H1 (cell line): ENCODE data around the gene CPLX1. TPM values are rescaled to one million over a fixed set of nuclear protein-coding genes. Genes with fewer than 3 reads are reported as not detected.

Source experiments
- CTCF ChIA-PET: fragments of 300-600 bp; sonication (Branson Sonifier 250); formaldehyde crosslinking; loops from one replicate; lab custom pipeline; 2021; ENCODE audit not compliant: partially characterized antibody; lab: Charles Lee
- POLR2A ChIA-PET: fragments of 300-600 bp; sonication (Branson Sonifier 250); formaldehyde crosslinking; loops from one replicate; lab custom pipeline; 2021; ENCODE audit warnings: inconsistent platforms; ENCODE audit not compliant: partially characterized antibody; lab: Charles Lee
- DNase-seq, 2 experiments: peaks; one replicate each; pipeline versions ENCODE4 v3.0.0 to v3.0.0-alpha.2; 2010 to 2022; ENCODE audit warnings: low spot score in 2 of 2, low read depth in 1 of 2, mixed read lengths in 1 of 2
- FAIRE-seq: peaks from 2 replicates; lab custom pipeline; 2011; peaks lifted over from hg19 to GRCh38; lab: Jason Lieb, UNC
- H2AFZ ChIP-seq: 2 replicates; pipeline ENCODE4 v1.8.1; 2012; ENCODE audit warnings: low read length, inconsistent platforms
- H2AK5ac ChIP-seq: 2 replicates; pipeline ENCODE4 v1.6.1; 2013; ENCODE audit warnings: low read depth, low read length
- H2BK120ac ChIP-seq: replicated peaks from 2 replicates; pipeline ENCODE3; 2013; ENCODE audit warnings: low read depth, low read length, inconsistent platforms
- H2BK12ac ChIP-seq: 2 replicates; pipeline ENCODE4 v1.6.1; 2013; ENCODE audit warnings: low read depth, low read length
- H2BK15ac ChIP-seq: 2 replicates; pipeline ENCODE4 v1.6.1; 2013; ENCODE audit warnings: low read length
- H2BK20ac ChIP-seq: 2 replicates; pipeline ENCODE4 v1.6.1; 2013; ENCODE audit warnings: low read length
- H2BK5ac ChIP-seq: 2 replicates; pipeline ENCODE4 v1.6.1; 2013; ENCODE audit warnings: low read depth, low read length
- H3K14ac ChIP-seq: 2 replicates; pipeline ENCODE4 v1.6.1; 2013; ENCODE audit warnings: inconsistent platforms; ENCODE audit not compliant: insufficient read length
- H3K18ac ChIP-seq: 2 replicates; pipeline ENCODE4 v1.6.1; 2013; ENCODE audit warnings: low read length; ENCODE audit errors: extremely low read depth
- H3K23ac ChIP-seq: 2 replicates; pipeline ENCODE4 v1.6.1; 2013; ENCODE audit warnings: inconsistent platforms; ENCODE audit not compliant: insufficient read length
- H3K23me2 ChIP-seq: 2 replicates; pipeline ENCODE4 v1.6.1; 2013; ENCODE audit warnings: low read depth, low read length
- H3K27ac ChIP-seq: 2 replicates; pipeline ENCODE4 v1.6.1; 2011; ENCODE audit warnings: low read depth, low read length, inconsistent platforms
- H3K27me3 ChIP-seq, 4 experiments: replicated peaks in 1 of 4; 1 replicate in 1 of 4; 2 replicates in 3 of 4; pipeline versions ENCODE4 v1.6.1 to v1.8.1; 2011 to 2013; ENCODE audit warnings: low read length in 3 of 4, mild to moderate bottlenecking in 3 of 4, inconsistent platforms in 2 of 4, mixed read lengths in 2 of 4, moderate library complexity in 1 of 4; ENCODE audit not compliant: control insufficient read depth in 3 of 4, insufficient read depth in 3 of 4; ENCODE audit errors: extremely low read depth in 1 of 4
- H3K36me3 ChIP-seq, 4 experiments: 2 replicates each; pipeline versions ENCODE4 v1.6.1 to v1.8.1; 2011 to 2013; ENCODE audit warnings: mild to moderate bottlenecking in 4 of 4, low read length in 3 of 4, moderate library complexity in 2 of 4, control low read depth in 1 of 4, inconsistent platforms in 1 of 4; ENCODE audit not compliant: insufficient read depth in 4 of 4, control insufficient read depth in 2 of 4
- H3K4ac ChIP-seq: replicated peaks from 2 replicates; pipeline ENCODE3; 2013; ENCODE audit warnings: low read length, low read depth, mixed read lengths, inconsistent platforms; ENCODE audit not compliant: insufficient read length
- H3K4me1 ChIP-seq, 4 experiments: replicated peaks in 1 of 4; 1 replicate in 1 of 4; 2 replicates in 3 of 4; pipeline versions ENCODE4 v1.6.1 to v1.8.1; 2011 to 2013; ENCODE audit warnings: low read length in 3 of 4, inconsistent platforms in 2 of 4, mixed read lengths in 1 of 4; ENCODE audit not compliant: insufficient read depth in 4 of 4, control insufficient read depth in 3 of 4
- H3K4me2 ChIP-seq, 2 experiments: 2 replicates each; pipeline versions ENCODE4 v1.6.1 to v1.8.1; 2011 to 2013; ENCODE audit warnings: low read depth in 2 of 2, low read length in 2 of 2, control low read depth in 1 of 2, inconsistent platforms in 1 of 2, mild to moderate bottlenecking in 1 of 2; ENCODE audit not compliant: insufficient read depth in 1 of 2
- H3K4me3 ChIP-seq, 4 experiments: fragments of 200-600, 300-600 bp in 1 of 4; sonication (generic), shearing (Covaris generic), sonication (Bioruptor Twin) in 1 of 4; 2 replicates each; pipeline versions ENCODE4 v1.5.1 to v1.8.1; 2011 to 2016; ENCODE audit warnings: low read length in 4 of 4, low read depth in 3 of 4, control low read depth in 2 of 4, inconsistent platforms in 2 of 4, mild to moderate bottlenecking in 2 of 4, mixed read lengths in 1 of 4, moderate library complexity in 1 of 4; ENCODE audit not compliant: insufficient read depth in 2 of 4; ENCODE audit errors: extremely low read depth in 1 of 4
- H3K56ac ChIP-seq: replicated peaks from 2 replicates; pipeline ENCODE3; 2013; ENCODE audit warnings: low read depth, mild to moderate bottlenecking, mixed read lengths, low read length, inconsistent platforms; ENCODE audit not compliant: insufficient read length
- H3K79me1 ChIP-seq: 2 replicates; pipeline ENCODE4 v1.6.1; 2013; ENCODE audit warnings: low read depth, low read length, control low read depth
- H3K79me2 ChIP-seq, 2 experiments: 2 replicates each; pipeline versions ENCODE4 v1.6.1 to v1.8.1; 2012 to 2013; ENCODE audit warnings: low read length in 2 of 2, mild to moderate bottlenecking in 2 of 2, inconsistent platforms in 1 of 2; ENCODE audit not compliant: insufficient read depth in 2 of 2, control insufficient read depth in 1 of 2
- H3K9ac ChIP-seq, 4 experiments: replicated peaks in 1 of 4; 1 replicate in 1 of 4; 2 replicates in 3 of 4; pipeline versions ENCODE4 v1.6.1 to v1.8.1; 2011 to 2013; ENCODE audit warnings: low read depth in 3 of 4, low read length in 3 of 4, control low read depth in 2 of 4, mild to moderate bottlenecking in 2 of 4, moderate library complexity in 2 of 4, inconsistent platforms in 1 of 4; ENCODE audit errors: extremely low read depth in 1 of 4
- H3K9me3 ChIP-seq, 2 experiments: 2 replicates each; pipeline versions ENCODE4 v1.6.1 to v1.8.1; 2012 to 2013; ENCODE audit warnings: mild to moderate bottlenecking in 2 of 2, moderate library complexity in 2 of 2, control low read depth in 1 of 2, inconsistent platforms in 1 of 2, low read depth in 1 of 2, low read length in 1 of 2, mixed read lengths in 1 of 2; ENCODE audit not compliant: insufficient read depth in 2 of 2
- H4K20me1 ChIP-seq, 2 experiments: replicated peaks in 1 of 2; 2 replicates each; pipeline versions ENCODE3 to v1.8.1; 2011 to 2013; ENCODE audit warnings: inconsistent platforms in 2 of 2, low read length in 2 of 2, mild to moderate bottlenecking in 1 of 2; ENCODE audit not compliant: insufficient read depth in 2 of 2, control insufficient read depth in 1 of 2
- H4K5ac ChIP-seq: 2 replicates; pipeline ENCODE4 v1.6.1; 2013; ENCODE audit warnings: low read length, low read depth, mixed read lengths, inconsistent platforms; ENCODE audit not compliant: insufficient read length
- H4K8ac ChIP-seq: 2 replicates; pipeline ENCODE4 v1.8.0; 2013; ENCODE audit warnings: mild to moderate bottlenecking, moderate library complexity, low read length, inconsistent platforms; ENCODE audit not compliant: insufficient read depth; ENCODE audit errors: extremely low read depth
- H4K91ac ChIP-seq: replicated peaks from 2 replicates; pipeline ENCODE3; 2013; ENCODE audit warnings: low read length, mixed read lengths, inconsistent platforms; ENCODE audit not compliant: insufficient read length
- ASH2L ChIP-seq: fragments of 200-600, 300-600 bp; sonication (generic); IDR thresholded peaks from one replicate; pipeline ENCODE4 v1.7.1; 2017; ENCODE audit warnings: low read length
- BACH1 ChIP-seq: IDR thresholded peaks from 2 replicates; pipeline ENCODE4 v1.6.1; 2012; ENCODE audit warnings: low read length, improper control_type of control experiment
- CBX8 ChIP-seq: fragments of 300-800, 300-1000 bp; sonication (generic); IDR thresholded peaks from 2 replicates; pipeline ENCODE4 v1.7.1; 2016; ENCODE audit warnings: low read depth, low read length, borderline replicate concordance
- GTF2F1 ChIP-seq: IDR thresholded peaks from 2 replicates; pipeline ENCODE4 v1.6.1; 2012; ENCODE audit warnings: low read depth, low read length, improper control_type of control experiment, borderline replicate concordance
- HDAC6 ChIP-seq: IDR thresholded peaks from one replicate; pipeline ENCODE4 v1.7.1; 2012; ENCODE audit warnings: low read depth, mild to moderate bottlenecking, inconsistent platforms, low read length, moderate library complexity
- POLR2A ChIP-seq, 2 experiments: IDR thresholded peaks; 1 replicate in 1 of 2; 2 replicates in 1 of 2; pipeline ENCODE4 v1.6.1; 2011; ENCODE audit warnings: low read depth in 2 of 2, low read length in 2 of 2, mild to moderate bottlenecking in 2 of 2; ENCODE audit errors: control extremely low read depth in 1 of 2
- POLR2AphosphoS5 ChIP-seq: IDR thresholded peaks from 2 replicates; pipeline ENCODE4 v1.6.1; 2011; ENCODE audit warnings: low read depth, low read length
- WGBS, 2 experiments: shearing (Covaris generic) in 1 of 2; methylation state at CpG; one replicate each; pipeline versions ENCODE4 v1.1.6 to v1.1.7; 2013 to 2015; ENCODE audit warnings: low lambda C conversion rate in 2 of 2, mixed read lengths in 2 of 2, inconsistent platforms in 1 of 2, low coverage in 1 of 2, missing lambda C conversion rate in 1 of 2; ENCODE audit not compliant: insufficient replicate concordance in 2 of 2, insufficient coverage in 1 of 2, insufficient read length in 1 of 2; ENCODE audit errors: extremely low coverage in 1 of 2, missing lambda C conversion rate in 1 of 2; 5-methylcytosine and 5-hydroxymethylcytosine counted together
- polyA plus RNA-seq, 7 experiments: library from polyadenylated mRNA; depleted of rRNA in 3 of 7; stranded (reverse) in 5 of 7; unstranded in 2 of 7; fragments of >200 nt in 5 of 7; fragments of 200-250 nt in 2 of 7; gene quantifications; 1 replicate in 5 of 7; 2 replicates in 1 of 7; 4 replicates in 1 of 7; pipeline versions ENCODE4 v1.2.1 to v1.2.3, GENCODE V29; 2011 to 2013; ENCODE audit warnings: missing spikeins in 2 of 7, mixed read lengths in 2 of 7
- total RNA-seq: library from RNA; stranded (reverse); fragmentation: NEBNext Ultra II Directional; extraction: Animal tissue kit (Norgen Biotek cat#: 25700); gene quantifications from 2 replicates; pipeline ENCODE4 v1.2.1, GENCODE V29; 2021
- TF ChIP-seq, protein P1 (sequence below): IDR thresholded peaks from 2 replicates; pipeline ENCODE4 v1.6.1; 2012; ENCODE audit warnings: inconsistent platforms

Gene CPLX1
- total and polyA plus RNA-seq, 2 of the 8 experiments (the other 6 are each of a cell fraction or from before 2014, with no cell fraction given) = 0.32 to 0.56 TPM

DNA sequence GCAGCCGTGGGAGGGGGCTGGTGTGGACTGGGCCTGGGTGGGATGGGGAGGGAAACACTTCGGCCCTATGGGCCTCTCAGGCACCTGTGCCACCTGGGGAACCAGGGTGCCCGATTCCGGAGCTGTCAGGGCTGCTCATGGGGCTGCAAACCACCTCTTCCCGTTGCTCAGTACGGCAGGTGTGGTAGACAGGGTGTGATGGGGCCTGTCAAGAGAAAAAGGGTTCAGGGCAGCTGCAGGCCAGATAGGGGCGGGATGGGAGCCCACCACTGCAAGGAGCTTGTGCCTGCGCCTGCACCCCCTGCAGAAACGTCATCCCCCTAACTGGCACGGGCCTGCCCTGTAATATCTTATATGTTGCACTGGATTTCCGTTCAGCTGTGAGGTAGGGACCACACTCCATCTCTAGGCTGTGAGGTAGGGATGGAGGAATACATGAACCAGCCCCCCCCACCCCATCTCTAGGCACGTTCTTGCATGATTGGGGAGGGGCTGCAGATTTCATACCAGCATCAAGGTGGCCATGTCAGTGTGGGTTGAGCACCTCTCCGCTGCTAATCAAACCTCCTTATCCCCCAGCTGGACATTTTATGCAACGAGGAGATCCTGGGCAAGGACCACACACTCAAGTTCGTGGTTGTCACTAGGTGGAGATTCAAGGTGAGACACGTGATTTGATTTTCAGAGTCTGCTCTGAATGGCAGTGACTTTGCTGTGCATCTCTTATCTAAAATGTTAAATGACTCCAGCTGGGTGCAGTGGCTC is 61.3 kb downstream of the CPLX1 start:
- Histone ChIP-seq H3K56ac (no peak overlapping the region), H4K5ac (no peak overlapping the region), H3K4ac (no peak overlapping the region), H2AK5ac (no peak overlapping the region), H3K27ac (no peak overlapping the region), H4K20me1 (peaks cover 8 to 17% of the 10 kb centered on the region in 2 experiments), H2BK15ac (no peak overlapping the region), H2BK5ac (no peak overlapping the region), H3K79me2 (peaks cover 0 to 4% of the 10 kb centered on the region in 2 experiments; a peak in 2 of 4 replicates), H3K23me2 (no peaks in the 10 kb centered on the region), H3K14ac (no peak overlapping the region), H3K4me2 (no peak overlapping the region), H4K8ac (peak overlapping the region; percentile 31; the same call in 1 of the 2 replicates), H2BK120ac (no peak overlapping the region), H3K9me3 (peaks cover 6 to 11% of the 10 kb centered on the region in 2 experiments; a peak in 2 of 4 replicates), H2BK12ac (no peak overlapping the region), H3K9ac (no peak overlapping the region), H3K79me1 (no peaks in the 10 kb centered on the region), H4K91ac (no peak overlapping the region), H3K4me3 (no peak overlapping the region), H3K18ac (no peak overlapping the region), H3K27me3 (no peaks in the 10 kb centered on the region), H3K23ac (no peak overlapping the region), H2AFZ (no peak overlapping the region), H2BK20ac (no peak overlapping the region), H3K4me1 (no peaks in the 10 kb centered on the region), H3K36me3 (peaks cover 9 to 44% (median 30%) of the 10 kb centered on the region in 4 experiments; a peak in 7 of 8 replicates)
- WGBS, 2 experiments = 96% methylated on average over 12 of the region's 16 CpGs; no CpG with 5 or more reads in 1 of the 2 experiments
- ChIA-PET CTCF (interaction anchor here (0.7 to 1.2 kb wide), 2 partner anchors 9 to 275 kb away, joined by 4 to 5 read pairs; no protein-coding TSS in a partner anchor), POLR2A (interaction anchor here (2.8 kb wide), 1 partner anchor 11 kb away, joined by 11 read pairs; no protein-coding TSS in a partner anchor)
- no peak for FAIRE-seq
- DNase-seq = no peak
- no peak for TF ChIP-seq BACH1
- TF ChIP-seq, protein P1, sequence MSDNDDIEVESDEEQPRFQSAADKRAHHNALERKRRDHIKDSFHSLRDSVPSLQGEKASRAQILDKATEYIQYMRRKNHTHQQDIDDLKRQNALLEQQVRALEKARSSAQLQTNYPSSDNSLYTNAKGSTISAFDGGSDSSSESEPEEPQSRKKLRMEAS = no peak
- no peak for TF ChIP-seq HDAC6
- TF ChIP-seq POLR2AphosphoS5 = 0 out of 2 replicates have a peak, but pooled peaks have one; percentile 18
- TF ChIP-seq ASH2L = no peak
- TF ChIP-seq GTF2F1 = no peak
- TF ChIP-seq POLR2A (IDR thresholded peaks at IDR 0.05; ENCODE audit: control extremely low read depth in 1 of 2, low read depth in 2 of 2, low read length in 2 of 2) = peak in 1 of 2 experiments; percentile 38; a peak in 1 of 3 replicates
- no peak for TF ChIP-seq CBX8
